HG02943 (cell line): ENCODE results near the gene ZNF891.

Experiments used
- ATAC-seq: cut with Tn5 transposase; IDR thresholded peaks from one replicate; pipeline ENCODE4 v1.9.1; 2021; ENCODE audit warnings: mild to moderate bottlenecking, low read depth, moderate library complexity; ENCODE audit not compliant: unreplicated experiment

Gene ZNF891

GRCh38 chr12:133063556-133063955 lies 66.5 kb downstream of the ZNF891 start:
- ATAC-seq, result no peak

DNA sequence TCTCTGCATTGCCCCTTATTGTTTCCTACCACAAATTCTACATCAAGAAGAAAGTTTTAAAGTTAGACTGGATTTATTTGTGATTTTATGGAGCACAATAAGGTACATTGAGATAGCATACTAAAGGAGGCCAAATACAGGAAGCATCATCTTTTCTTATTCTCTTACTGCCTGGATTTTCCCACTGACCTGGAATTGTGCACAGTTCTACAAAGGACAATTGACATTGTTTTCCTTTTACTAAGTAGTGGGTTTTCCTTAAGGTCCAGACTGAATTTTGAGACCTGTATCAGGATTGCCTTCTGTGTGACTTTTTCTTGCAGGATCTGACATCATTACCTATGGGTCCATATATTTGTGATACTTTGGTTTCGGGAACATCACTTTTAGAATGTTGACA lies 68.1 kb downstream of the ZNF891 start:
- no peak for ATAC-seq

DNA sequence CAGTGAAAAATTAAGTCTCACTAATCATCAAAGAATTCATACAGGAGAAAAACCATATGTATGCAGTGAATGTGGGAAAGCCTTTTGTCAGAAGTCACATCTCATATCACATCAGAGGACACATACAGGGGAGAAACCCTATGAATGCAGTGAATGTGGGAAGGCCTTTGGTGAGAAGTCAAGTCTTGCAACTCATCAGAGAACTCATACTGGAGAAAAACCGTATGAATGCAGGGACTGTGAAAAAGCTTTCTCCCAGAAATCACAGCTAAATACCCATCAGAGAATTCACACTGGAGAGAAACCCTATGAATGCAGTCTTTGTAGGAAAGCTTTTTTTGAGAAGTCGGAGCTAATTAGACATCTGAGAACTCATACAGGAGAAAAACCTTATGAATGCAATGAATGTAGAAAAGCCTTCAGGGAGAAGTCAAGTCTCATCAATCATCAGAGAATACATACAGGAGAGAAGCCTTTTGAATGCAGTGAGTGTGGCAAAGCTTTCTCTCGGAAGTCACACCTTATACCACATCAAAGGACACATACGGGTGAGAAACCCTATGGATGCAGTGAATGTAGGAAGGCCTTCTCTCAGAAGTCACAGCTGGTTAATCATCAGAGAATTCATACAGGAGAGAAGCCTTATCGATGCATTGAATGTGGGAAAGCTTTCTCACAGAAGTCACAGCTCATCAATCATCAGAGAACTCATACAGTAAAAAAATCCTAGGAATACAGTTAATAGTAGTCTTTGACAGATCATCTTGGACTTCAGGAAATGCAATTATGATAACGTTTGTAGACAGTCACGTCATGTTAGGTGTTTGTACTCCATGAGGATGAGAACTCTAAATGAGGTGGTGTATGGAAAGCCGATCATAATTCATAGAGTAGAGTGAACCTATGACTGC lies 71.6 kb downstream of the ZNF891 start:
- no peak for ATAC-seq

GRCh38 chr12:133057446-133057845 lies 72.6 kb downstream of the ZNF891 start:
- no peak for ATAC-seq
